ENCODE results near the gene REPIN1.

REPIN1 gene

DNA sequence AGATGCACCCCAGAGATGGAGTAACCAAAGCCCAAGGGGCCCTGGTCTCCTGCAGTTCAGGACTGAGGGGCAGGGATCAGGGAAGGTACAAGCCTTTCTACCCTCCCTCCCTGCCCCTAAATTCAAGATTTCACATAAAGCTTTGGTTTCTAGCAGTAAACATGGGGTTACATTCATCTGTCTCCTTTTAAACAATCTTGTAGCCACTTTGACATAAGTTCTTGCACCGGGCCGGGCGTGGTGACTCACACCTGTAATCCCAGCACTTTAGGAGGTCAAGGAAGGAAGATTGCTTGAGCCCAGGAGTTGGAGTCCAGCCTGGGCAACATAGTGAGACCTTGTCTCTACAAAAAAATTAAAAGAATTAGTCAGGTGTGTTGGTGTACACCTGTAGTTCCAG is 41.3 kb upstream of the REPIN1 start:
- intact Hi-C loops (cut with DNase I; ENCODE audit: low total_unique reads) = no loop called here
- Histone ChIP-seq H3K4me3 (no peak overlapping the region), H3K9me3 (no peaks in the 10 kb centered on the region), H3K27ac (no peak overlapping the region), H3K27me3 (peaks cover 0 to 11% of the 10 kb centered on the region in 2 donors), H3K36me3 (peaks cover 0 to 37% (median 0%) of the 10 kb centered on the region in 3 donors), H3K4me1 (peaks cover 0 to 15% (median 10%) of the 10 kb centered on the region in 4 donors)
- DNase-seq = no peak
- no peak for TF ChIP-seq CTCF (IDR thresholded peaks at IDR 0.05)

DNA sequence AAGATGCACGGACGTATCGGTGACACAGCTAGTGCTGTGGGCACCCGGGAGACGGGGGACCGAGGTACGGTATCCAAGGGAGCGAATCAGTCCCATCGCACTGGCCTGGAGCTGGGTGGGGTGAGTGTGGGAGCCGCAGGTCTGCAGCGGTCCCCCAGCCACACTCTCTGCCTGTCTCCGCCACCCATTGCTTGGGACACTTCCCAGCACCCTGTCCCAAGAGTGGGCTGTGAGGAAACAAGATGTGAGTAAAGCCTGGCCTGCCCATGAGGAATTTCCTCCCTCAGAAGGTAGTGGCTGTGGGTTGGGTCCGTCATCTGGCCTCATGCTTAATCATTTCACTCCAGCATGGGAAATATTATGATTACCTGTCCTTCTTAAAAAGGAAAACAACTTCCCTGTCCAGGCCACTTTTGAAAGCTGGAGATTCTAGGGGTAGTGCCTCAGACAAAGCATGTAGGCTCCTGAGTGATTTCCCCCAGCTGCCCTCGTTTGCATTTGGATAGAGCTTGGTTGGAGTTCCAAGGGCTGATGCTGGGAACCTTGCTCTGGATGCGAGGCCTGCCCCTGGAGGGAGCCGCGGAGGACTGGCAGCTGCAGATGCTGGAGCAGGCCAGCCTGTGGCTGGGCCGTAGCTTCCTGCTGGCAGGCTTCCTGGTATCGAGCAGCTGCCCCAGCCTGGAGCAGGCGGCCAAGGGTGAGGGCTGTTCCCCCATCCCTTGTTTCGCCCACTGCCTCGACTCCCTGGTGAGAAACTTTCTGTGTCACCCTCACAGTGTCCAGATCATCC is 39.1 kb upstream of the REPIN1 start:
- peaks cover 0 to 37% (median 0%) of the 10 kb centered on the region in 3 donors for H3K36me3 ChIP-seq
- intact Hi-C loops (cut with DNase I; ENCODE audit: low total_unique reads) = no loop called here
- peaks cover 0 to 1% (median 0%) of the 10 kb centered on the region in 4 donors for H3K4me1 ChIP-seq
- H3K9me3 ChIP-seq = no peaks in the 10 kb centered on the region
- H3K4me3 ChIP-seq = no peak overlapping the region
- H3K27ac ChIP-seq = no peak overlapping the region
- DNase-seq = no peak
- no peak for TF ChIP-seq CTCF (IDR thresholded peaks at IDR 0.05)
- no peaks in the 10 kb centered on the region for H3K27me3 ChIP-seq

- H3K9me3 ChIP-seq = no peaks in the 10 kb centered on the region
- no peak overlapping the region for H3K4me3 ChIP-seq
- H3K27me3 ChIP-seq = no peaks in the 10 kb centered on the region
- peaks cover 0 to 7% (median 3%) of the 10 kb centered on the region in 4 donors for H3K4me1 ChIP-seq
- no peak for TF ChIP-seq CTCF (IDR thresholded peaks at IDR 0.05)
- DNase-seq = no peak
- no peak overlapping the region for H3K27ac ChIP-seq
- H3K36me3 ChIP-seq = peaks cover 0 to 37% (median 0%) of the 10 kb centered on the region in 3 donors
- intact Hi-C loops (cut with DNase I; ENCODE audit: low total_unique reads) = no loop called here
Measured at GRCh38 chr7:150330211-150330885, 38.3 kb upstream of the REPIN1 start.

DNA sequence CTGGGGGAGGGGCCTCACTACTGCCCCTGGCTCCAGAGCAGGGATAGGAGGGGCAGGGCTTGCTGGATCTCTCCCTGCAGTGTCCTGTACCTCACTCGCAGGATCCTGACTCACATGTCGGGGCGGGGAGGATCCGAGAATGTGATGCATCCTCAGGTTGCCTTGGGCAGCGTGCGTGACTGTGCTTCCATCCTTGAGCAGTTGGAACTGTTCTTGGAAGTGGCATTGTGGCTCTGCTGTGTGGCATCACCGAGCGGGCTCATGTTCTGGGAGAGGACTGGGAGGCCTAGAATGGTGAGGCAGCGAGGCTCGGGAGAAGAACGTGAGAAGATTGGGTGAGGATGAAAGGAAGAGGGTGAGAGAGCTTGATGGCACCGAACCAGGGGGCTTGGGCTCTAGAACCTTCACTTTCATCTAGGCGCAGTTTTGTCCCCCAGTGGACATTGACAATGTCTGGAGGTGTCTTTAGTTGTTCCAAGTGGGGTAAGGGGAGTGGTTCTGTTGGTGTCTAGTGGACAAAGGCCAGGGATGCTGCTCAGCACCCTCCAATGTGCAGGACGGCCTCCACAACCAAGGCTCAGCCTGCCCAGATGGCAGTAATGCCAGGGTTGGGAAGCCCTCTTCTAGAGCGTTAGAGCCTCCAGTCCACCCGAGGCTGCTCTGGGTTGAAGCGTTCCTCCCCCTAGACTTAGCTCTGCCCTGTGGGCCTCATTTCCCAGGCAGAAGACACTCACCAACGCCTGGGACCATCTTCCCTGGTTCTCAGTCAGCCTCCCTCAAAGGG is 35.6 kb upstream of the REPIN1 start:
- H3K27me3 ChIP-seq = no peaks in the 10 kb centered on the region
- no peak for DNase-seq

More for the DNA sequence above, 35.6 kb upstream of the REPIN1 start:
- intact Hi-C loops (cut with DNase I; ENCODE audit: low total_unique reads) = no loop called here
- H3K4me1 ChIP-seq = peaks cover 0 to 21% (median 13%) of the 10 kb centered on the region in 4 donors
- H3K9me3 ChIP-seq = no peaks in the 10 kb centered on the region
- TF ChIP-seq CTCF (IDR thresholded peaks at IDR 0.05) = no peak
- no peak overlapping the region for H3K27ac ChIP-seq
- no peak overlapping the region for H3K4me3 ChIP-seq
- peaks cover 0 to 40% (median 0%) of the 10 kb centered on the region in 3 donors for H3K36me3 ChIP-seq
